Stimulated activated CD4-positive, alpha-beta T cell treated with anti-CD3 and anti-CD28 coated beads, TNF-alpha, amount 100 ng/mL, for 4 hours (primary cell): ENCODE data around the gene CLOCK.

Source experiments
- DNase-seq, 3 experiments: peaks; one replicate each; pipeline ENCODE4 v3.0.0-alpha.2; 2020; ENCODE audit warnings: low read depth in 3 of 3

CLOCK gene

GRCh38 chr4:55381502-55381901 lies 165.2 kb downstream of the CLOCK start:
- no peak for DNase-seq

DNA sequence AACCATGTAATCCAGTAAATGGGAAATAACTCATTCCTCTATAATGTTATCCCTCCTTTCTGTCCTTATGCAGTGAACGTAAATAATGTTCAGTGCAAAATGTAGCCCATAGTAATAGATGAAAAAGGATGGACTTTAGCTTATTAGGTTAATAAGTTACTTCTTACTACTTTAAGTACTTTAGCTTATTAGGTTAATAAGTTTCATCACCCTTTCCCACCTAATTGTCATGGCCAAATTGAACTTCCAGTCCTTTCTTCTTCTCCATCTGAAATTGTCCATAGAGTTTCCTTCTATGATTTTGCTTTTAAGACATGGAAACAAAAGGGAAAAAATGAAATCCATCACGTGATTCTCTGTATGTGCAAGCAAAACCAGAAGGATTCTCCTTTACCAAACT lies 166.1 kb downstream of the CLOCK start:
- no peak for DNase-seq

DNA sequence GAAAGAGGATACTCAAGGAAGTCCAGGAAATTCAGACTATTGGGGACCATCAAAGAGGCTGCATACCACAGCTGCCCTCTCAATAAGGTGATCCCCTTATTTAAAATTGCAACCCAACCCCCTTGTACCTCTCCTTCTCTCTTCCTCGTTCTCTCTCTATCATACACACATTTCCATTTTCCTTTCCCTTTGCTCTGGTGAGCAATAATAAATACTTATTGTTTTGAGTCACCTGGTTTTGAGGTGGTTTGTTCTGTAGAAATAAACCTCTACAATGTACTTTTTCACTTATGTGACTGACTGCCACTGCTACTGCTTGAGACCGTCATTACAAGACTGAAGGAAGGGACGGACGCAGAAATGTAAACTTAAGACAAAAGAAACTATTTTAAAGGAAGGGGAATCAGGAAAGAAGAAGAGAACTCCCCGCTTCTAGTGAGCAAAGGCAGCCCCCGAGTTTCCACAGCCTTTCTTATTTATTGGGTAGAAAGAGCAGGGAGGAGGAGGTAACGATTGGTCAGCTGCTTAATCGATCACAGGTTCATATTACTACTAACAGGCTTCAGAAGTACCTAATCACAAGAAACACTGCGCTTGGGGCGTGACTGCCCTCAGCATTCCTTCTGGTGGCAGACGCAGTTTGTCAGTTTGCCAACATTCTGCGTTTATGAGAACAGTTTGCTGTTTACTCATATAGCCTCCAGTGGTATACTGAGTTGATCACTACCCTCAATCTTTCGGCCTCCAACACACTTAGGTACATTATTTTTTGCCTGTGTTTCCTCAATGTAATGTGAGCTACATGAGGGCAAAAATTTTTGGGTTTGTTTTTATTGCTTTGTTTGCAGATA lies 167.9 kb downstream of the CLOCK start:
- DNase-seq = no peak
